Smooth muscle cell of the brain vasculature (primary cell): ENCODE results near the gene CRIM1.

Source experiments
- DNase-seq: peaks from one replicate; pipeline ENCODE4 v3.0.0-alpha.2; 2012; ENCODE audit warnings: low read depth, low spot score

CRIM1 gene

GRCh38 chr2:36396878-36397539 lies 41.4 kb downstream of the CRIM1 start:
- no peak for DNase-seq

GRCh38 chr2:36397728-36398413 lies 42.3 kb downstream of the CRIM1 start:
- no peak for DNase-seq

- no peak for DNase-seq
These were observed 43.5 kb downstream of the CRIM1 start for GRCh38 chr2:36399050-36399449.

GRCh38 chr2:36403675-36404230 lies 48.2 kb downstream of the CRIM1 start:
- DNase-seq, result no peak

GRCh38 chr2:36404318-36404717 lies 48.7 kb downstream of the CRIM1 start:
- DNase-seq, result no peak

- DNase-seq, result no peak
These were observed 49.2 kb downstream of the CRIM1 start for GRCh38 chr2:36404754-36405153.

- DNase-seq, result no peak
These were observed 49.6 kb downstream of the CRIM1 start for GRCh38 chr2:36405183-36405582.

GRCh38 chr2:36406296-36406695 lies 50.7 kb downstream of the CRIM1 start:
- DNase-seq, result no peak

GRCh38 chr2:36407413-36407812 lies 51.8 kb downstream of the CRIM1 start:
- no peak for DNase-seq

GRCh38 chr2:36408198-36408703 lies 52.7 kb downstream of the CRIM1 start:
- DNase-seq, result peak; percentile 80

- DNase-seq, result no peak
These were observed 53.8 kb downstream of the CRIM1 start for GRCh38 chr2:36409335-36409734.

- no peak for DNase-seq
These were observed 54.4 kb downstream of the CRIM1 start for GRCh38 chr2:36409935-36410334.

GRCh38 chr2:36410681-36411080 lies 55.1 kb downstream of the CRIM1 start:
- no peak for DNase-seq

GRCh38 chr2:36411962-36412444 lies 56.4 kb downstream of the CRIM1 start:
- no peak for DNase-seq

GRCh38 chr2:36413218-36413617 lies 57.6 kb downstream of the CRIM1 start:
- no peak for DNase-seq

GRCh38 chr2:36414307-36414706 lies 58.7 kb downstream of the CRIM1 start:
- DNase-seq, result no peak

- DNase-seq, result no peak
These were observed 59.9 kb downstream of the CRIM1 start for GRCh38 chr2:36415381-36416022.

GRCh38 chr2:36416370-36417165 lies 61.0 kb downstream of the CRIM1 start:
- no peak for DNase-seq

- DNase-seq, result no peak
These were observed 65.1 kb downstream of the CRIM1 start for GRCh38 chr2:36420569-36421181.

- no peak for DNase-seq
These were observed 65.8 kb downstream of the CRIM1 start for GRCh38 chr2:36421379-36421778.

GRCh38 chr2:36423172-36423571 lies 67.6 kb downstream of the CRIM1 start:
- DNase-seq, result no peak
